Mesenchymal stem cell (in vitro differentiated cells and primary cell): ENCODE data around the gene KDM7A. TPM values are rescaled to one million over a fixed set of nuclear protein-coding genes. Genes with fewer than 3 reads are reported as not detected.

ENCODE experiments used
- small RNA-seq: library from polyadenylated mRNA; stranded (forward); fragments of <200 nt; extraction: miRNeasy Mini kit (QIAGEN cat#:217004); gene quantifications from one replicate; pipeline ENCODE3, GENCODE V24; 2013; ENCODE audit warnings: low read depth

KDM7A gene

Small RNA genes within 50 kb of the gene (small RNA-seq; reads per million reads assigned to genes)
- gene RF00019 (not detected), gene RNU6-797P (not detected)
